ENCODE results near the gene NRL.

Gene NRL
- 1.3 to 4.6 (median 4.0) reads per million in 9 experiments for total RNA-seq

- peaks cover 19 to 22% of the 10 kb centered on the region in 2 donors for H3K4me1 Mint-ChIP-seq (ENCODE audit: low read depth in 2 of 2)
- H3K27me3 Mint-ChIP-seq: no peaks in the 10 kb centered on the region
- peak within 1 kb of the TSS; percentile 99 for H3K27ac Mint-ChIP-seq
- peak within 1 kb of the TSS; percentile 94 to 99 for H3K4me3 Mint-ChIP-seq
- no peaks in the 10 kb centered on the region for H3K9me3 Mint-ChIP-seq
- H3K36me3 Mint-ChIP-seq (ENCODE audit: insufficient read depth): peaks cover 59% of the 10 kb centered on the region
- ATAC-seq (replicated peaks) (peak; percentile 82), DNase-seq (peak; percentile 98)
These were observed at the start of gene NRL, which contains the start of gene DCAF11 for GRCh38 chr14:24114532-24115421. Gene NRL (minus strand): TSS chr14:24114949. CDS start chr14:24082848, 32,101 bp downstream. Gene DCAF11 (plus strand): TSS chr14:24114777. CDS start chr14:24115595, 818 bp downstream.

- no peaks in the 10 kb centered on the region for H3K9me3 Mint-ChIP-seq
- peak overlapping the region; percentile 96 to 97 for H3K27ac Mint-ChIP-seq
- H3K36me3 Mint-ChIP-seq (ENCODE audit: insufficient read depth): peaks cover 98% of the 10 kb centered on the region
- H3K4me3 Mint-ChIP-seq: peak overlapping the region; percentile 93 to 96
- ATAC-seq (replicated peaks): no peak
- no peaks in the 10 kb centered on the region for H3K27me3 Mint-ChIP-seq
- DNase-seq: no peak
- peaks cover 42 to 44% of the 10 kb centered on the region in 2 donors for H3K4me1 Mint-ChIP-seq (ENCODE audit: low read depth in 2 of 2)
These were observed 47.3 kb upstream of the NRL start for GRCh38 chr14:24162093-24162492.

- Mint-ChIP-seq H3K27me3 (no peaks in the 10 kb centered on the region), H3K4me3 (peak within 1 kb of the TSS; percentile 93 to 96), H3K27ac (peak within 1 kb of the TSS; percentile 96 to 97), H3K9me3 (no peaks in the 10 kb centered on the region), H3K36me3 (ENCODE audit: insufficient read depth) (peaks cover 97% of the 10 kb centered on the region), H3K4me1 (ENCODE audit: low read depth in 2 of 2) (peaks cover 40 to 42% of the 10 kb centered on the region in 2 donors)
- DNase-seq (peak; percentile 97 to 98 (median 97)), ATAC-seq (replicated peaks) (peak; percentile 90)
These were observed 46.4 kb upstream of the NRL start, which contains the start of gene IRF9 for GRCh38 chr14:24160850-24161804. Gene IRF9 (plus strand): TSS chr14:24161265. CDS start chr14:24162145, 880 bp downstream.

- Mint-ChIP-seq H3K27ac (peak overlapping the region; percentile 96 to 97), H3K4me1 (ENCODE audit: low read depth in 2 of 2) (peaks cover 38 to 39% of the 10 kb centered on the region in 2 donors), H3K36me3 (ENCODE audit: insufficient read depth) (peaks cover 97% of the 10 kb centered on the region), H3K9me3 (no peaks in the 10 kb centered on the region), H3K4me3 (peak overlapping the region; percentile 93 to 96), H3K27me3 (no peaks in the 10 kb centered on the region)
- DNase-seq (no peak), ATAC-seq (replicated peaks) (no peak)
These were observed 45.7 kb upstream of the NRL start for GRCh38 chr14:24160499-24160849.

GRCh38 chr14:24159777-24160498 lies 45.2 kb upstream of the NRL start:
- Mint-ChIP-seq H3K27ac (peak overlapping the region; percentile 51 to 96), H3K27me3 (no peaks in the 10 kb centered on the region), H3K4me3 (no peak overlapping the region), H3K9me3 (no peaks in the 10 kb centered on the region), H3K4me1 (ENCODE audit: low read depth in 2 of 2) (peaks cover 35 to 37% of the 10 kb centered on the region in 2 donors), H3K36me3 (ENCODE audit: insufficient read depth) (peaks cover 96% of the 10 kb centered on the region)
- DNase-seq (no peak), ATAC-seq (replicated peaks) (no peak)

GRCh38 chr14:24157331-24157730 lies 42.6 kb upstream of the NRL start:
- ATAC-seq (replicated peaks): no peak
- H3K27ac Mint-ChIP-seq: no peak overlapping the region
- no peaks in the 10 kb centered on the region for H3K27me3 Mint-ChIP-seq
- H3K36me3 Mint-ChIP-seq (ENCODE audit: insufficient read depth): peaks cover 93% of the 10 kb centered on the region
- peaks cover 15% of the 10 kb centered on the region in 2 donors for H3K4me1 Mint-ChIP-seq (ENCODE audit: low read depth in 2 of 2)
- no peak overlapping the region for H3K4me3 Mint-ChIP-seq
- no peak for DNase-seq
- H3K9me3 Mint-ChIP-seq: no peaks in the 10 kb centered on the region

- Mint-ChIP-seq H3K9me3 (no peaks in the 10 kb centered on the region), H3K36me3 (ENCODE audit: insufficient read depth) (peaks cover 93% of the 10 kb centered on the region), H3K27me3 (no peaks in the 10 kb centered on the region), H3K4me1 (ENCODE audit: low read depth in 2 of 2) (peaks cover 10% of the 10 kb centered on the region in 2 donors), H3K4me3 (no peak overlapping the region), H3K27ac (no peak overlapping the region)
- no peak for DNase-seq
- ATAC-seq (replicated peaks): no peak
These were observed 42.1 kb upstream of the NRL start for GRCh38 chr14:24156840-24157239.

GRCh38 chr14:24155100-24155499 lies 40.4 kb upstream of the NRL start:
- Mint-ChIP-seq H3K4me1 (ENCODE audit: low read depth in 2 of 2) (peaks cover 0 to 5% of the 10 kb centered on the region in 2 donors), H3K9me3 (no peaks in the 10 kb centered on the region), H3K4me3 (no peak overlapping the region), H3K27ac (peak overlapping the region in 1 of 2 donors; percentile 78), H3K36me3 (ENCODE audit: insufficient read depth) (peaks cover 91% of the 10 kb centered on the region), H3K27me3 (no peaks in the 10 kb centered on the region)
- ATAC-seq (replicated peaks): no peak
- DNase-seq: no peak

- H3K4me3 Mint-ChIP-seq: no peak overlapping the region
- DNase-seq (no peak), ATAC-seq (replicated peaks) (no peak)
- H3K27me3 Mint-ChIP-seq: no peaks in the 10 kb centered on the region
- no peaks in the 10 kb centered on the region for H3K9me3 Mint-ChIP-seq
- H3K4me1 Mint-ChIP-seq (ENCODE audit: low read depth in 2 of 2): peaks cover 19% of the 10 kb centered on the region in 2 donors
- peaks cover 63% of the 10 kb centered on the region for H3K36me3 Mint-ChIP-seq (ENCODE audit: insufficient read depth)
- H3K27ac Mint-ChIP-seq: no peak overlapping the region
These were observed 36.8 kb upstream of the NRL start for GRCh38 chr14:24151404-24152080.

- Mint-ChIP-seq H3K4me1 (ENCODE audit: low read depth in 2 of 2) (peaks cover 19 to 22% of the 10 kb centered on the region in 2 donors), H3K4me3 (no peak overlapping the region), H3K27ac (peak overlapping the region in 1 of 2 donors; percentile 73), H3K27me3 (no peaks in the 10 kb centered on the region), H3K36me3 (ENCODE audit: insufficient read depth) (peaks cover 59% of the 10 kb centered on the region), H3K9me3 (no peaks in the 10 kb centered on the region)
- ATAC-seq (replicated peaks) (no peak), DNase-seq (no peak)
These were observed 36.2 kb upstream of the NRL start for GRCh38 chr14:24150993-24151392.

- DNase-seq (no peak), ATAC-seq (replicated peaks) (no peak)
- Mint-ChIP-seq H3K27ac (peak overlapping the region; percentile 25 to 73), H3K27me3 (no peaks in the 10 kb centered on the region), H3K4me1 (ENCODE audit: low read depth in 2 of 2) (peaks cover 23 to 26% of the 10 kb centered on the region in 2 donors), H3K4me3 (no peak overlapping the region), H3K36me3 (ENCODE audit: insufficient read depth) (peaks cover 55% of the 10 kb centered on the region), H3K9me3 (no peaks in the 10 kb centered on the region)
These were observed 35.8 kb upstream of the NRL start for GRCh38 chr14:24150567-24150966.

GRCh38 chr14:24150061-24150460 lies 35.3 kb upstream of the NRL start:
- H3K9me3 Mint-ChIP-seq: no peaks in the 10 kb centered on the region
- H3K27ac Mint-ChIP-seq: no peak overlapping the region
- peaks cover 28 to 30% of the 10 kb centered on the region in 2 donors for H3K4me1 Mint-ChIP-seq (ENCODE audit: low read depth in 2 of 2)
- H3K4me3 Mint-ChIP-seq: no peak overlapping the region
- no peaks in the 10 kb centered on the region for H3K27me3 Mint-ChIP-seq
- ATAC-seq (replicated peaks) (no peak), DNase-seq (no peak)
- peaks cover 54% of the 10 kb centered on the region for H3K36me3 Mint-ChIP-seq (ENCODE audit: insufficient read depth)
